GM12801 (cell line): ENCODE results near the gene TMEM229A.

Experiments used
- TF ChIP-seq, protein P1 (sequence below): IDR thresholded peaks from one replicate; pipeline ENCODE4 v1.5.1; 2011; ENCODE audit warnings: control low read depth; ENCODE audit not compliant: insufficient read length; ENCODE audit errors: extremely low read depth

The TMEM229A gene

DNA sequence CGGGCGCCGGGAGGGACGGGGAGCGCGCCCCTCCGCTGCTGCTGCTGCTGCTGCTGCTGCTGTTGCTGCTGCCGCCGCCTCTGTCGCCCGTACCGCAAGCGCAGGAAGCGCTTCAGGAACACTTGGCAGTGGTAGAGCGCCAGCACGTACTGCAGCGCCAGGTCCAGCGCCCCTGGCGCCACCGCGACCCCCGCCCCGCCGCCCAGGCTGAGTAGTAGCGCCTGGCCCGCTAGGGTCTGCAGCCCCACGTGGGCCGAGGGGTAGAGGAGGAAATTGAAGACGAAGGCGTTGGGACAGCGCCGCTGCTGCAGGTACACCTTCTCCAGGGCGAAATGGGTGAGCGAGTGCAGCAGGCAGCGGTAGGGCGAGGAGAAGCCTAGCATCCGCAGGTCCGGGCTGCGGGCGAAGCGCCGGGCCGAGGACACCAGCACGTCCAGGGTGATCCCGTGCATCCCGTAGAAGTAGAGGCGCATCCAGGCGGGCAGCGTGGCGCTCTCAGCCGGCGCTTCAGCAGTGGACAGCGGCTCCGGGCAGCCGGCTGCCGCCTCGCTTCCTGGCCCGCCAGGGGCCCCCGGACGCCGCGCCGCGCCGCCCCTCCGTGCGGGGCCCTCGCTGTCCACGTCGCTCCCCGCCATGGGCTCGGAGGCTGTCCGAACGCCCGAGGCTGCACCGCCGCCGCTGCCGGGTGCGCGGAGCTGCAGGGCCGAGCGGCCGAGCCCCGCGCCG lies at the start of gene TMEM229A:
Gene TMEM229A (minus strand): TSS at position 699 of the 726 bp plus-strand sequence. CDS start 64 bp downstream, at position 635.
- TF ChIP-seq, protein P1, sequence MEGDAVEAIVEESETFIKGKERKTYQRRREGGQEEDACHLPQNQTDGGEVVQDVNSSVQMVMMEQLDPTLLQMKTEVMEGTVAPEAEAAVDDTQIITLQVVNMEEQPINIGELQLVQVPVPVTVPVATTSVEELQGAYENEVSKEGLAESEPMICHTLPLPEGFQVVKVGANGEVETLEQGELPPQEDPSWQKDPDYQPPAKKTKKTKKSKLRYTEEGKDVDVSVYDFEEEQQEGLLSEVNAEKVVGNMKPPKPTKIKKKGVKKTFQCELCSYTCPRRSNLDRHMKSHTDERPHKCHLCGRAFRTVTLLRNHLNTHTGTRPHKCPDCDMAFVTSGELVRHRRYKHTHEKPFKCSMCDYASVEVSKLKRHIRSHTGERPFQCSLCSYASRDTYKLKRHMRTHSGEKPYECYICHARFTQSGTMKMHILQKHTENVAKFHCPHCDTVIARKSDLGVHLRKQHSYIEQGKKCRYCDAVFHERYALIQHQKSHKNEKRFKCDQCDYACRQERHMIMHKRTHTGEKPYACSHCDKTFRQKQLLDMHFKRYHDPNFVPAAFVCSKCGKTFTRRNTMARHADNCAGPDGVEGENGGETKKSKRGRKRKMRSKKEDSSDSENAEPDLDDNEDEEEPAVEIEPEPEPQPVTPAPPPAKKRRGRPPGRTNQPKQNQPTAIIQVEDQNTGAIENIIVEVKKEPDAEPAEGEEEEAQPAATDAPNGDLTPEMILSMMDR: no peak

DNA sequence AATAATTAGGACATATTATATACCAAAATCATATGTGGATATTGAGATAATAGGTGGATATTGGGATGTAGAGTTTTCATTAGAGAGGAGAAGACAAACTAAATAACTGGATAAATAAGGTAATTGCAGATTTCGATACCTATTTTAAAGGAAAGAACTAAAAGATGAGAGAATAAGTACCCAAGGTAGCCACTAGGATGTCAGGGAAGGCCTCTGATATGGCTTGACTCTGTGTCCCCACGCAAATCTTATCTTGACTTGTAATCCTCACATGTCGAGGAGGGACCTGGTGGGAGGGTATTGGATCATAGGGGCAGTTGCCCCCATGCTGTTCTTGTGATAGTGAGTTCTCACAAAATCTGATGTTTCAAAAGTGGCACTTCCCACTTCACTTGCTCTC lies 44.7 kb upstream of the TMEM229A start:
- TF ChIP-seq, protein P1: no peak

DNA sequence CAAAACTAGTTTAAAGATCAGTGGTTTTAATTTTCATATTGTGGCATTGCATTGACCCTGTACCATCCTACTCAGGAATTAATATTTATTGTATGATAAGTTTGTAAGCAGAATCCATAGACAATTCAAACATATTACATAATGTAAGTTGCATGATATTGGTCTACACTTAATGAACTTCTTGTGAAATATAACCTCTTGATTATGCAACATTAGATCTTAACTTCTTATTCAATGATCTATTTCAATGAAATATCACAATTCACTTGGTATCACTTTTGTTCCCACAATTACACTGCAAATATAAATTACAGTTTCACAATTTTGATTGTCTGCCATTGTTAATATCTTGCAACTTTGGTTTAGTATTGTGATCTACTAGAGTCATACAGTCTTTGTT lies 44.0 kb upstream of the TMEM229A start:
- TF ChIP-seq, protein P1: no peak

DNA sequence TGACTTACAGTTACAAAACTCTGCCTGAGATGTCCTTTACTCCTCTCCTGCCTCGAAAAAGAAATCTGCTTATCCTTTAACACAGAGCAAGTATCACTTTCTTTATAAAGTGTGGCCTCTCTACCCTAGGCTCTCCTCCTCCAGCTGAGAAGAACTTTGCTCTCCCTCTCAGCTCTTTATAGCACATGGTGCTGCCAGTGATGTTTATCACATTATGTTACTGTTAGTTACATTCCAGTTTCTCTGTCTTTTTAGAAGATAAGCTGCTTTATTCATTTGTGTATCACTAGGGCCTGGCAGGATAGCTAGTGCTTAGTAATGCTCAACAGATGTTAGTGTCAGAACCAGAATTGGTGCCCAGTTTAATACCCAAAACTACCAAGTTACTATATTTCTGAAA lies 41.1 kb upstream of the TMEM229A start:
- TF ChIP-seq, protein P1: no peak

DNA sequence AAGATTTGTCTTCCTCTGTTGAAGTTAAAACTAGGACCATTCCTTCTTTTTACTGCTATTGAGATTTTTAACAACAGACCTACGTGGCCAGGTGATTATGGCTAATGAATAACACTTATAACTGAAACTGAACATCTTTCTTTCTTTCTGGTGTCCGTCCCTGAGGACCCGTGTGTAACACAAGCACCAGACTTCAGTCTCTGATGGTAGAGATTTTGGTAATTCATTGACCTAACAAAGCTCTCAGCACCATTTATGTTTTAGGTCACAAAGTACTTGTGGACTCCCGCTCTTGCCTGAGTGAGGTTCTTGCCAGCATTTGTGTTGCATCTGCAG lies 40.4 kb upstream of the TMEM229A start:
- TF ChIP-seq, protein P1: no peak

DNA sequence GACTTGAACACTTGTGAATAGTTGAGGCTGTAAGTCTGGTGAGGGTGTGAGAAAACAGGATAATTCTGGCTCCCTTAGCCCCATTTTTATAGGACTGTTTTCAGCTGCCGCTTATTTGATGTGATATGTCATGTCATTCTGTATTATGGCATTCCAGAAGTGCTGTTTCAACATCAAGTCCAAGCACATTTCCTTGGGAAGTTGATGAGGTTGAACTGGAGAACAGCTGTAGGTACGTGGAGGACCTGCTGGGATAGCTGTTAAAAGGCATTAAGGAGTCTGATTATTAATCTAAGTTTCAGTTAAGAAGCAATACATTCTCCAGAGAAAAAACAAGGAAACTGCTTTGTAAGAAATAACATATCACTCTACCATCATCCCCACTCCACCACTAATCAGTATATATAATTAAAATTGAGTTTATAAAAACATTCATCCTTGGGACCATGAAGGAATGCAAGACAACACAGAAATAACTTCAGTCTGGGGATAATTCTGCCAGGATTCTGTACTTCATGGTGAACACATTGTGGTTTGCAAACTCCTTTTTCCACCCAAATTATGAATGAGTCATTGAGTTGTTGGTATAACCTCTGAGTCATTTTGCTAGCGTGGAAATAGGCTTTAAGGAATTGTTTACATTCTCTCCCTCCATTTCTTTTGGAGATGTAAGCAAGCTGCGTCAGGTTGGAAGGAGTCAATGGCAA lies 39.9 kb upstream of the TMEM229A start:
- TF ChIP-seq, protein P1: no peak

DNA sequence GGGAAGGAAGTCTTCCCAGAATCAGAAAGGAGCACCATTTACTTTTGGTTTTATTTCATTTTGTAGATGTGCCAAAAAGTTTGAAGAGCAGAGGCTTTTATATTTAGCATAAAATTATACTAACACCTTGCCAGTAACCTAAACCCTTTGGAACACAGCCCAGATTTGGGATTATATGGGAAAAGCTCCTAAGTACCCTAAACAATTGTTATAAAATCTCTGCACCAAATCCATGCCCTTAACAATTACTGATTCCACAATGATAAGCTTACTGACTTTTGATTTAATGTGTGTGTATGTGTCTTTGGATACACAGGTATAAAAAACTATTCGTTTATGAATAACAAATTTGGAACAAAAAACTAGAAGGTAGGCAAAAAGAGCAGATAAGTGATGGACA lies 39.0 kb upstream of the TMEM229A start:
- TF ChIP-seq, protein P1: no peak
